H1 (cell line): ENCODE data around the gene TSC22D3. TPM values are rescaled to one million over a fixed set of nuclear protein-coding genes. Genes with fewer than 3 reads are reported as not detected.

Source experiments
- CTCF ChIA-PET: fragments of 300-600 bp; sonication (Branson Sonifier 250); formaldehyde crosslinking; loops from one replicate; lab custom pipeline; 2021; ENCODE audit not compliant: partially characterized antibody; lab: Charles Lee
- POLR2A ChIA-PET: fragments of 300-600 bp; sonication (Branson Sonifier 250); formaldehyde crosslinking; loops from one replicate; lab custom pipeline; 2021; ENCODE audit warnings: inconsistent platforms; ENCODE audit not compliant: partially characterized antibody; lab: Charles Lee
- DNase-seq, 2 experiments: peaks; one replicate each; pipeline versions ENCODE4 v3.0.0 to v3.0.0-alpha.2; 2010 to 2022; ENCODE audit warnings: low spot score in 2 of 2, low read depth in 1 of 2, mixed read lengths in 1 of 2
- FAIRE-seq: peaks from 2 replicates; lab custom pipeline; 2011; peaks lifted over from hg19 to GRCh38; lab: Jason Lieb, UNC
- H2AFZ ChIP-seq: 2 replicates; pipeline ENCODE4 v1.8.1; 2012; ENCODE audit warnings: low read length, inconsistent platforms
- H2AK5ac ChIP-seq: 2 replicates; pipeline ENCODE4 v1.6.1; 2013; ENCODE audit warnings: low read depth, low read length
- H2BK120ac ChIP-seq: replicated peaks from 2 replicates; pipeline ENCODE3; 2013; ENCODE audit warnings: low read depth, low read length, inconsistent platforms
- H2BK12ac ChIP-seq: 2 replicates; pipeline ENCODE4 v1.6.1; 2013; ENCODE audit warnings: low read depth, low read length
- H2BK15ac ChIP-seq: 2 replicates; pipeline ENCODE4 v1.6.1; 2013; ENCODE audit warnings: low read length
- H2BK20ac ChIP-seq: 2 replicates; pipeline ENCODE4 v1.6.1; 2013; ENCODE audit warnings: low read length
- H2BK5ac ChIP-seq: 2 replicates; pipeline ENCODE4 v1.6.1; 2013; ENCODE audit warnings: low read depth, low read length
- H3K14ac ChIP-seq: 2 replicates; pipeline ENCODE4 v1.6.1; 2013; ENCODE audit warnings: inconsistent platforms; ENCODE audit not compliant: insufficient read length
- H3K18ac ChIP-seq: 2 replicates; pipeline ENCODE4 v1.6.1; 2013; ENCODE audit warnings: low read length; ENCODE audit errors: extremely low read depth
- H3K23ac ChIP-seq: 2 replicates; pipeline ENCODE4 v1.6.1; 2013; ENCODE audit warnings: inconsistent platforms; ENCODE audit not compliant: insufficient read length
- H3K23me2 ChIP-seq: 2 replicates; pipeline ENCODE4 v1.6.1; 2013; ENCODE audit warnings: low read depth, low read length
- H3K27ac ChIP-seq: 2 replicates; pipeline ENCODE4 v1.6.1; 2011; ENCODE audit warnings: low read depth, low read length, inconsistent platforms
- H3K27me3 ChIP-seq, 4 experiments: replicated peaks in 1 of 4; 1 replicate in 1 of 4; 2 replicates in 3 of 4; pipeline versions ENCODE4 v1.6.1 to v1.8.1; 2011 to 2013; ENCODE audit warnings: low read length in 3 of 4, mild to moderate bottlenecking in 3 of 4, inconsistent platforms in 2 of 4, mixed read lengths in 2 of 4, moderate library complexity in 1 of 4; ENCODE audit not compliant: control insufficient read depth in 3 of 4, insufficient read depth in 3 of 4; ENCODE audit errors: extremely low read depth in 1 of 4
- H3K36me3 ChIP-seq, 4 experiments: 2 replicates each; pipeline versions ENCODE4 v1.6.1 to v1.8.1; 2011 to 2013; ENCODE audit warnings: mild to moderate bottlenecking in 4 of 4, low read length in 3 of 4, moderate library complexity in 2 of 4, control low read depth in 1 of 4, inconsistent platforms in 1 of 4; ENCODE audit not compliant: insufficient read depth in 4 of 4, control insufficient read depth in 2 of 4
- H3K4ac ChIP-seq: replicated peaks from 2 replicates; pipeline ENCODE3; 2013; ENCODE audit warnings: low read length, low read depth, mixed read lengths, inconsistent platforms; ENCODE audit not compliant: insufficient read length
- H3K4me1 ChIP-seq, 4 experiments: replicated peaks in 1 of 4; 1 replicate in 1 of 4; 2 replicates in 3 of 4; pipeline versions ENCODE4 v1.6.1 to v1.8.1; 2011 to 2013; ENCODE audit warnings: low read length in 3 of 4, inconsistent platforms in 2 of 4, mixed read lengths in 1 of 4; ENCODE audit not compliant: insufficient read depth in 4 of 4, control insufficient read depth in 3 of 4
- H3K4me2 ChIP-seq, 2 experiments: 2 replicates each; pipeline versions ENCODE4 v1.6.1 to v1.8.1; 2011 to 2013; ENCODE audit warnings: low read depth in 2 of 2, low read length in 2 of 2, control low read depth in 1 of 2, inconsistent platforms in 1 of 2, mild to moderate bottlenecking in 1 of 2; ENCODE audit not compliant: insufficient read depth in 1 of 2
- H3K4me3 ChIP-seq, 4 experiments: fragments of 200-600, 300-600 bp in 1 of 4; sonication (generic), shearing (Covaris generic), sonication (Bioruptor Twin) in 1 of 4; 2 replicates each; pipeline versions ENCODE4 v1.5.1 to v1.8.1; 2011 to 2016; ENCODE audit warnings: low read length in 4 of 4, low read depth in 3 of 4, control low read depth in 2 of 4, inconsistent platforms in 2 of 4, mild to moderate bottlenecking in 2 of 4, mixed read lengths in 1 of 4, moderate library complexity in 1 of 4; ENCODE audit not compliant: insufficient read depth in 2 of 4; ENCODE audit errors: extremely low read depth in 1 of 4
- H3K56ac ChIP-seq: replicated peaks from 2 replicates; pipeline ENCODE3; 2013; ENCODE audit warnings: low read depth, mild to moderate bottlenecking, mixed read lengths, low read length, inconsistent platforms; ENCODE audit not compliant: insufficient read length
- H3K79me1 ChIP-seq: 2 replicates; pipeline ENCODE4 v1.6.1; 2013; ENCODE audit warnings: low read depth, low read length, control low read depth
- H3K79me2 ChIP-seq, 2 experiments: 2 replicates each; pipeline versions ENCODE4 v1.6.1 to v1.8.1; 2012 to 2013; ENCODE audit warnings: low read length in 2 of 2, mild to moderate bottlenecking in 2 of 2, inconsistent platforms in 1 of 2; ENCODE audit not compliant: insufficient read depth in 2 of 2, control insufficient read depth in 1 of 2
- H3K9ac ChIP-seq, 4 experiments: replicated peaks in 1 of 4; 1 replicate in 1 of 4; 2 replicates in 3 of 4; pipeline versions ENCODE4 v1.6.1 to v1.8.1; 2011 to 2013; ENCODE audit warnings: low read depth in 3 of 4, low read length in 3 of 4, control low read depth in 2 of 4, mild to moderate bottlenecking in 2 of 4, moderate library complexity in 2 of 4, inconsistent platforms in 1 of 4; ENCODE audit errors: extremely low read depth in 1 of 4
- H3K9me3 ChIP-seq, 2 experiments: 2 replicates each; pipeline versions ENCODE4 v1.6.1 to v1.8.1; 2012 to 2013; ENCODE audit warnings: mild to moderate bottlenecking in 2 of 2, moderate library complexity in 2 of 2, control low read depth in 1 of 2, inconsistent platforms in 1 of 2, low read depth in 1 of 2, low read length in 1 of 2, mixed read lengths in 1 of 2; ENCODE audit not compliant: insufficient read depth in 2 of 2
- H4K20me1 ChIP-seq, 2 experiments: replicated peaks in 1 of 2; 2 replicates each; pipeline versions ENCODE3 to v1.8.1; 2011 to 2013; ENCODE audit warnings: inconsistent platforms in 2 of 2, low read length in 2 of 2, mild to moderate bottlenecking in 1 of 2; ENCODE audit not compliant: insufficient read depth in 2 of 2, control insufficient read depth in 1 of 2
- H4K5ac ChIP-seq: 2 replicates; pipeline ENCODE4 v1.6.1; 2013; ENCODE audit warnings: low read length, low read depth, mixed read lengths, inconsistent platforms; ENCODE audit not compliant: insufficient read length
- H4K8ac ChIP-seq: 2 replicates; pipeline ENCODE4 v1.8.0; 2013; ENCODE audit warnings: mild to moderate bottlenecking, moderate library complexity, low read length, inconsistent platforms; ENCODE audit not compliant: insufficient read depth; ENCODE audit errors: extremely low read depth
- H4K91ac ChIP-seq: replicated peaks from 2 replicates; pipeline ENCODE3; 2013; ENCODE audit warnings: low read length, mixed read lengths, inconsistent platforms; ENCODE audit not compliant: insufficient read length
- ATF3 ChIP-seq: IDR thresholded peaks from 2 replicates; pipeline ENCODE4 v1.6.1; 2011; ENCODE audit warnings: low read depth, mild to moderate bottlenecking, low read length; ENCODE audit not compliant: insufficient read depth
- FOSL1 ChIP-seq: IDR thresholded peaks from 2 replicates; pipeline ENCODE4 v1.6.1; 2011; ENCODE audit warnings: mild to moderate bottlenecking, low read depth, low read length, moderate library complexity; ENCODE audit not compliant: insufficient read depth
- TAF1 ChIP-seq: IDR thresholded peaks from 2 replicates; pipeline ENCODE4 v1.6.1; 2011; ENCODE audit warnings: mild to moderate bottlenecking, low read depth, low read length
- TBP ChIP-seq: IDR thresholded peaks from 2 replicates; pipeline ENCODE4 v1.6.1; 2011; ENCODE audit warnings: low read depth, low read length, improper control_type of control experiment
- TCF12 ChIP-seq: IDR thresholded peaks from 2 replicates; pipeline ENCODE4 v1.6.1; 2011; ENCODE audit warnings: low read depth, mild to moderate bottlenecking, low read length
- YY1 ChIP-seq: IDR thresholded peaks from 2 replicates; pipeline ENCODE4 v1.6.1; 2011; ENCODE audit warnings: low read depth, mild to moderate bottlenecking, low read length
- WGBS, 2 experiments: shearing (Covaris generic) in 1 of 2; methylation state at CpG; one replicate each; pipeline versions ENCODE4 v1.1.6 to v1.1.7; 2013 to 2015; ENCODE audit warnings: low lambda C conversion rate in 2 of 2, mixed read lengths in 2 of 2, inconsistent platforms in 1 of 2, low coverage in 1 of 2, missing lambda C conversion rate in 1 of 2; ENCODE audit not compliant: insufficient replicate concordance in 2 of 2, insufficient coverage in 1 of 2, insufficient read length in 1 of 2; ENCODE audit errors: extremely low coverage in 1 of 2, missing lambda C conversion rate in 1 of 2; 5-methylcytosine and 5-hydroxymethylcytosine counted together
- polyA plus RNA-seq, 7 experiments: library from polyadenylated mRNA; depleted of rRNA in 3 of 7; stranded (reverse) in 5 of 7; unstranded in 2 of 7; fragments of >200 nt in 5 of 7; fragments of 200-250 nt in 2 of 7; gene quantifications; 1 replicate in 5 of 7; 2 replicates in 1 of 7; 4 replicates in 1 of 7; pipeline versions ENCODE4 v1.2.1 to v1.2.3, GENCODE V29; 2011 to 2013; ENCODE audit warnings: missing spikeins in 2 of 7, mixed read lengths in 2 of 7
- total RNA-seq: library from RNA; stranded (reverse); fragmentation: NEBNext Ultra II Directional; extraction: Animal tissue kit (Norgen Biotek cat#: 25700); gene quantifications from 2 replicates; pipeline ENCODE4 v1.2.1, GENCODE V29; 2021
- TF ChIP-seq, protein P1 (sequence below): IDR thresholded peaks from 2 replicates; pipeline ENCODE4 v1.6.1; 2012; ENCODE audit warnings: inconsistent platforms

Gene TSC22D3
- total and polyA plus RNA-seq, 2 of the 8 experiments (the other 6 are each of a cell fraction or from before 2014, with no cell fraction given) = 7.6 to 12.9 TPM

GRCh38 chrX:107716118-107716684, 59.4 kb downstream of the TSC22D3 start:
- no peak overlapping the region for H2AK5ac ChIP-seq
- no peak overlapping the region for H2BK20ac ChIP-seq
- no peak overlapping the region for H3K4ac ChIP-seq
- no peak overlapping the region for H3K18ac ChIP-seq
- POLR2A ChIA-PET = interaction anchor here (0.7 to 7.3 kb wide), 24 partner anchors 9 to 150 kb away, joined by 3 to 51 read pairs (median 6); partner anchors contain the start of genes NCBP2L, PRPS1 and TSC22D3
- peaks cover 0 to 8% (median 0%) of the 10 kb centered on the region in 4 experiments; a peak in 1 of 8 replicates for H3K36me3 ChIP-seq
- WGBS, 2 experiments = 3% methylated on average over 28 of the region's 52 CpGs; no CpG with 5 or more reads in 1 of the 2 experiments
- H3K27me3 ChIP-seq = peaks cover 0 to 9% (median 0%) of the 10 kb centered on the region in 4 experiments; a peak in 1 of 7 replicates
- peak overlapping the region; percentile 65 for H4K91ac ChIP-seq
- peak overlapping the region; percentile 80 to 96 for H3K4me2 ChIP-seq
- no peak overlapping the region for H3K14ac ChIP-seq
- no peak overlapping the region for H2BK5ac ChIP-seq
- no peak overlapping the region for H3K23ac ChIP-seq
- TF ChIP-seq ATF3 = no peak
- TF ChIP-seq, protein P1, sequence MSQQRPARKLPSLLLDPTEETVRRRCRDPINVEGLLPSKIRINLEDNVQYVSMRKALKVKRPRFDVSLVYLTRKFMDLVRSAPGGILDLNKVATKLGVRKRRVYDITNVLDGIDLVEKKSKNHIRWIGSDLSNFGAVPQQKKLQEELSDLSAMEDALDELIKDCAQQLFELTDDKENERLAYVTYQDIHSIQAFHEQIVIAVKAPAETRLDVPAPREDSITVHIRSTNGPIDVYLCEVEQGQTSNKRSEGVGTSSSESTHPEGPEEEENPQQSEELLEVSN = no peak
- no peak for TF ChIP-seq TBP
- no peak for TF ChIP-seq FOSL1
- TF ChIP-seq TCF12 = no peak
- TF ChIP-seq TAF1 = no peak
- TF ChIP-seq YY1 = no peak
- TF ChIP-seq, all 59 proteins: peak for 0
- H3K9me3 ChIP-seq = no peaks in the 10 kb centered on the region
- no peaks in the 10 kb centered on the region for H3K79me1 ChIP-seq
- peak overlapping the region in 3 of 4 experiments; percentile 29 to 63 (median 54); a peak in 5 of 7 replicates for H3K9ac ChIP-seq
- no peak overlapping the region for H2BK120ac ChIP-seq
- H3K27ac ChIP-seq = no peak overlapping the region
- no peaks in the 10 kb centered on the region for H3K79me2 ChIP-seq
- DNase-seq = no peak
- H3K4me1 ChIP-seq = peaks cover 0 to 17% (median 8%) of the 10 kb centered on the region in 4 experiments; a peak in 5 of 7 replicates
- 0 out of 2 replicates have a peak overlapping the region, but pooled peaks have one; percentile 50 for H2BK12ac ChIP-seq
- FAIRE-seq = no peak
- no peak overlapping the region for H4K8ac ChIP-seq
- no peaks in the 10 kb centered on the region for H4K20me1 ChIP-seq
- H3K4me3 ChIP-seq = peak overlapping the region; percentile 45 to 73 (median 60)
- peaks cover 3% of the 10 kb centered on the region; the same call in 1 of the 2 replicates for H3K23me2 ChIP-seq
- CTCF ChIA-PET = interaction anchor here (0.7 to 17.0 kb wide), 15 partner anchors 8 to 178 kb away, joined by 3 to 325 read pairs (median 6); partner anchors contain the start of genes NCBP2L and TSC22D3
- H2BK15ac ChIP-seq = no peak overlapping the region
- no peak overlapping the region for H3K56ac ChIP-seq
- H2AFZ ChIP-seq = no peak overlapping the region; the same call in 1 of the 2 replicates
- H4K5ac ChIP-seq = no peak overlapping the region
